K562 (cell line): Measurements from ENCODE around the gene RELL2. TPM values are rescaled to one million over a fixed set of nuclear protein-coding genes. Genes with fewer than 3 reads are reported as not detected.

Experiments used
- ATAC-seq: fragments of 200-7000 bp; cut with Tn5 transposase; 3 replicates; pipeline ENCODE4 v1.9.1; 2020; ENCODE audit warnings: moderate library complexity
- BruUV-seq: library from RNA; stranded (reverse); fragments of 400-500 nt; replicated peaks from 2 replicates; lab custom pipeline; 2021; lab: Mats Ljungman, UMichigan
- CTCF ChIA-PET: fragments of 300-600 bp; formaldehyde crosslinking; extraction: SDS; loops from one replicate; lab custom pipeline; 2021; ENCODE audit warnings: low intra/inter-chr PET ratio; lab: Yijun Ruan, JAX
- POLR2A ChIA-PET: fragments of 300-600, 350-650 bp; sonication (Branson Sonifier 250); formaldehyde crosslinking; extraction: SDS; loops from one replicate; lab custom pipeline; 2021; ENCODE audit warnings: antibody characterized with exemption, inconsistent platforms; lab: Yijun Ruan, JAX
- DNase-seq, 4 experiments: peaks; one replicate each; pipeline versions ENCODE4 v3.0.0 to v3.0.0-alpha.2; 2011 to 2018; ENCODE audit warnings: low spot score in 3 of 4, mixed read lengths in 3 of 4; ENCODE audit errors: extremely low read depth in 1 of 4
- FAIRE-seq: peaks from 2 replicates; lab custom pipeline; 2011; peaks lifted over from hg19 to GRCh38; lab: Jason Lieb, UNC
- H2AFZ ChIP-seq: 2 replicates; pipeline ENCODE4 v1.6.0; 2011; ENCODE audit warnings: low read depth, low read length, control low read depth, inconsistent platforms
- H3K27ac ChIP-seq: fragments of 200-600 bp; 3 replicates; pipeline ENCODE4 v1.8.0; 2011; ENCODE audit warnings: low read depth, mild to moderate bottlenecking, control low read depth, inconsistent platforms, low read length, moderate library complexity, mixed read lengths; ENCODE audit errors: extremely low read depth
- H3K27me3 ChIP-seq, 2 experiments: fragments of 300-600 bp in 1 of 2; 2 replicates in 1 of 2; 3 replicates in 1 of 2; pipeline versions ENCODE4 v1.6.0 to v1.8.0; 2011; ENCODE audit warnings: inconsistent platforms in 2 of 2, low read length in 2 of 2, mild to moderate bottlenecking in 1 of 2, mixed read lengths in 1 of 2, moderate library complexity in 1 of 2; ENCODE audit not compliant: control insufficient read depth in 2 of 2, insufficient read depth in 2 of 2
- H3K36me3 ChIP-seq: fragments of 300-600 bp; 3 replicates; pipeline ENCODE4 v1.8.0; 2011; ENCODE audit warnings: mild to moderate bottlenecking, low read length, inconsistent platforms; ENCODE audit not compliant: control insufficient read depth, insufficient read depth
- H3K4me1 ChIP-seq, 2 experiments: fragments of 200-600 bp in 1 of 2; replicated peaks in 1 of 2; 2 replicates in 1 of 2; 3 replicates in 1 of 2; pipeline versions ENCODE4 v1.5.1 to v1.8.0; 2011; ENCODE audit warnings: inconsistent platforms in 2 of 2, low read length in 2 of 2, mild to moderate bottlenecking in 1 of 2, mixed read lengths in 1 of 2, moderate library complexity in 1 of 2; ENCODE audit not compliant: control insufficient read depth in 2 of 2, insufficient read depth in 2 of 2
- H3K4me2 ChIP-seq: 2 replicates; pipeline ENCODE4 v1.6.1; 2011; ENCODE audit warnings: low read length, control low read depth, inconsistent platforms, mixed read lengths; ENCODE audit not compliant: insufficient read depth
- H3K4me3 ChIP-seq: fragments of 200-600 bp; sonication (generic), shearing (Covaris generic); 2 replicates; pipeline ENCODE4 v1.5.1; 2016; ENCODE audit warnings: control low read depth, inconsistent platforms
- H3K79me2 ChIP-seq: fragments of 200-600 bp; 3 replicates; pipeline ENCODE4 v1.8.0; 2011; ENCODE audit warnings: low read length, inconsistent platforms; ENCODE audit not compliant: control insufficient read depth, insufficient read depth
- H3K9ac ChIP-seq, 2 experiments: 2 replicates each; pipeline versions ENCODE4 v1.6.0 to v1.6.1; 2011; ENCODE audit warnings: low read depth in 2 of 2, low read length in 2 of 2, control low read depth in 1 of 2, inconsistent platforms in 1 of 2, mild to moderate bottlenecking in 1 of 2, mixed read lengths in 1 of 2; ENCODE audit not compliant: insufficient read depth in 1 of 2
- H3K9me1 ChIP-seq: one replicate; pipeline ENCODE4 v1.6.0; 2011; ENCODE audit warnings: inconsistent platforms, mild to moderate bottlenecking, low read length, moderate library complexity; ENCODE audit not compliant: control insufficient read depth, insufficient read depth
- H3K9me3 ChIP-seq: replicated peaks from 2 replicates; pipeline ENCODE4 v1.5.1; 2011; ENCODE audit warnings: low read depth, low read length, inconsistent platforms; ENCODE audit not compliant: control insufficient read depth, insufficient read depth
- H4K20me1 ChIP-seq: replicated peaks from 2 replicates; pipeline ENCODE4 v1.6.1; 2011; ENCODE audit warnings: low read length, inconsistent platforms, mixed read lengths; ENCODE audit not compliant: control insufficient read depth, insufficient read depth
- FOXA3 ChIP-seq, 2 experiments: fragments of 450-650 bp in 1 of 2; sonication (generic) in 1 of 2; formaldehyde crosslinking; IDR thresholded peaks in 1 of 2; conservative IDR thresholded peaks in 1 of 2; 2 replicates each; pipeline versions ENCODE4 v1.4.0 to v1.8.0; 2020 to 2022; ENCODE audit warnings: mild to moderate bottlenecking in 2 of 2, missing genetic modification reagents in 1 of 2
- JUN ChIP-seq, 2 experiments: sonication (generic) in 1 of 2; formaldehyde crosslinking in 1 of 2; IDR thresholded peaks; 2 replicates each; pipeline versions ENCODE4 v1.6.1 to v1.8.0; 2012 to 2022; ENCODE audit warnings: borderline replicate concordance in 2 of 2, mild to moderate bottlenecking in 2 of 2, improper control_type of control experiment in 1 of 2, low read depth in 1 of 2, low read length in 1 of 2, missing genetic modification reagents in 1 of 2
- MAFK ChIP-seq: IDR thresholded peaks from 2 replicates; pipeline ENCODE4 v1.6.1; 2011; ENCODE audit warnings: low read length, improper control_type of control experiment
- POLR2B ChIP-seq: fragments of 450-650 bp; IDR thresholded peaks from 2 replicates; pipeline ENCODE4 v1.6.1; 2018; ENCODE audit warnings: low read depth; ENCODE audit not compliant: partially characterized antibody
- WGBS: fragments of 100-300 bp; shearing (Covaris generic); methylation state at CpG from one replicate; pipeline ENCODE4 v1.1.6; 2016; ENCODE audit warnings: low coverage, mixed read lengths; ENCODE audit not compliant: insufficient coverage; ENCODE audit errors: missing lambda C conversion rate; 5-methylcytosine and 5-hydroxymethylcytosine counted together
- in situ Hi-C: fragments of 300-500 bp; cut with MboI; formaldehyde crosslinking; loops from 4 replicates; pipeline ENCODE4 v1.15.0; 2018; ENCODE audit warnings: inconsistent platforms, mixed read lengths
- intact Hi-C: fragments of 100-400 bp; cut with micrococcal nuclease; formaldehyde crosslinking; loops from 2 replicates; pipeline ENCODE4 v1.14.2; 2022
- polyA plus RNA-seq, 8 experiments: library from polyadenylated mRNA; depleted of rRNA in 4 of 8; stranded (reverse) in 5 of 8; unstranded in 3 of 8; fragments of >200 nt; fragmentation: Nextera tagmentation in 2 of 8; fragmentation: Illumina TruSeq in 1 of 8; extraction: Ambion mirVana in 2 of 8; extraction: Trizol in 1 of 8; gene quantifications; 2 replicates each; pipeline versions ENCODE4 v1.2.1 to v1.2.3, GENCODE V29; 2011 to 2014; ENCODE audit warnings: inconsistent platforms in 1 of 8, missing spikeins in 1 of 8
- total RNA-seq, 7 experiments: library from RNA; depleted of rRNA in 6 of 7; stranded (reverse); fragments of >200 nt in 6 of 7; fragmentation: Illumina TruSeq in 2 of 7; extraction: Trizol in 2 of 7; gene quantifications; 2 replicates each; pipeline versions ENCODE4 v1.2.1 to v1.2.3, GENCODE V29; 2011 to 2021; ENCODE audit warnings: low replicate concordance in 1 of 7
- TF ChIP-seq, protein P1 (sequence below): fragments of 450-650 bp; formaldehyde crosslinking; conservative IDR thresholded peaks from 2 replicates; pipeline ENCODE4 v1.4.0; 2022; ENCODE audit warnings: mild to moderate bottlenecking, missing genetic modification characterization
- TF ChIP-seq, protein P2 (sequence below): fragments of 450-650 bp; formaldehyde crosslinking; IDR thresholded peaks from 2 replicates; pipeline ENCODE4 v1.4.0; 2022; ENCODE audit warnings: missing genetic modification characterization
- TF ChIP-seq, protein P3 (sequence below): sonication (generic); IDR thresholded peaks from 2 replicates; pipeline ENCODE4 v1.6.1; 2016
- TF ChIP-seq, protein P4 (sequence below): fragments of 250-450 bp; sonication (Bioruptor Pico); IDR thresholded peaks from 2 replicates; pipeline ENCODE4 v1.6.1; 2021; ENCODE audit warnings: mild to moderate bottlenecking

RELL2 gene
- total and polyA plus RNA-seq, 9 of the 15 experiments (the other 6 are each of a cell fraction or from before 2014, with no cell fraction given), result 0.06 to 36.0 (median 14.3) TPM

DNA sequence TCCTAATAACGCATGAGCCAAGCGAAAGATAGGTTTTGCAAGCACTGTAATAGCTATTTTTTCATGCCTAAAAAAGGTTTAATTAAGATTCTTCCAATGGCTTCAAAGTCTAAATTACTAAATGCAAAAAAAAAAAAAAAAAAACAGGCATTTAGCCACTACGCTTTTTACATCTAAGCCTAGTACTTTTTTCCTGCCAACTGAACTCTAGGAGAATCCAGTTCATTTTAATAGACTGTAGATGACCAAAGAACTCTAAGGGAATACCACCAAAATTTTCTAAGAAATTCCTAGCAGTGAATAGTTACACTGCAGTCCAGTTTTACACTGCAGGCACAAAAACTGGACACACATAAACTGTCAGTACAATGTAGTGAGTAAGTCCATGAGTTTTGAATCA is 27.8 kb upstream of the RELL2 start:
- FAIRE-seq, result no peak
- 81% methylated on average over 3 of the region's 3 CpGs for WGBS
- DNase-seq, result no peak
- H3K9me1 ChIP-seq, result no peaks in the 10 kb centered on the region
- H3K4me3 ChIP-seq, result no peak overlapping the region
- in situ Hi-C loops, result no loop called here
- H2AFZ ChIP-seq, result no peak overlapping the region
- H3K27me3 ChIP-seq, result no peaks in the 10 kb centered on the region
- ChIA-PET CTCF (no interaction called here), POLR2A (interaction anchor here (1.2 to 3.2 kb wide), 3 partner anchors 8 to 11 kb away, joined by 6 to 16 read pairs (median 9); partner anchors contain the start of gene DIAPH1)
- H3K79me2 ChIP-seq, result peaks cover 99% of the 10 kb centered on the region
- no peaks in the 10 kb centered on the region for H3K9me3 ChIP-seq
- 0 out of 4 replicates have a peak overlapping the region, but pooled peaks of 1 of the 2 experiments have one; percentile 3 for H3K9ac ChIP-seq
- peaks cover 58% of the 10 kb centered on the region for H3K36me3 ChIP-seq
- ATAC-seq, result no peak
- intact Hi-C loops, result no loop called here
- 0 out of 2 replicates have a peak, but pooled peaks cover under 1% of the 10 kb centered on the region for H4K20me1 ChIP-seq
- TF ChIP-seq, protein P1, sequence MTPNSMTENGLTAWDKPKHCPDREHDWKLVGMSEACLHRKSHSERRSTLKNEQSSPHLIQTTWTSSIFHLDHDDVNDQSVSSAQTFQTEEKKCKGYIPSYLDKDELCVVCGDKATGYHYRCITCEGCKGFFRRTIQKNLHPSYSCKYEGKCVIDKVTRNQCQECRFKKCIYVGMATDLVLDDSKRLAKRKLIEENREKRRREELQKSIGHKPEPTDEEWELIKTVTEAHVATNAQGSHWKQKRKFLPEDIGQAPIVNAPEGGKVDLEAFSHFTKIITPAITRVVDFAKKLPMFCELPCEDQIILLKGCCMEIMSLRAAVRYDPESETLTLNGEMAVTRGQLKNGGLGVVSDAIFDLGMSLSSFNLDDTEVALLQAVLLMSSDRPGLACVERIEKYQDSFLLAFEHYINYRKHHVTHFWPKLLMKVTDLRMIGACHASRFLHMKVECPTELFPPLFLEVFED (CRISPR knock-in tag), result no peak
- TF ChIP-seq, protein P2, sequence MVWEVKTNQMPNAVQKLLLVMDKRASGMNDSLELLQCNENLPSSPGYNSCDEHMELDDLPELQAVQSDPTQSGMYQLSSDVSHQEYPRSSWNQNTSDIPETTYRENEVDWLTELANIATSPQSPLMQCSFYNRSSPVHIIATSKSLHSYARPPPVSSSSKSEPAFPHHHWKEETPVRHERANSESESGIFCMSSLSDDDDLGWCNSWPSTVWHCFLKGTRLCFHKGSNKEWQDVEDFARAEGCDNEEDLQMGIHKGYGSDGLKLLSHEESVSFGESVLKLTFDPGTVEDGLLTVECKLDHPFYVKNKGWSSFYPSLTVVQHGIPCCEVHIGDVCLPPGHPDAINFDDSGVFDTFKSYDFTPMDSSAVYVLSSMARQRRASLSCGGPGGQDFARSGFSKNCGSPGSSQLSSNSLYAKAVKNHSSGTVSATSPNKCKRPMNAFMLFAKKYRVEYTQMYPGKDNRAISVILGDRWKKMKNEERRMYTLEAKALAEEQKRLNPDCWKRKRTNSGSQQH (CRISPR knock-in tag), result no peak
- TF ChIP-seq MAFK, result no peak
- TF ChIP-seq, protein P3, sequence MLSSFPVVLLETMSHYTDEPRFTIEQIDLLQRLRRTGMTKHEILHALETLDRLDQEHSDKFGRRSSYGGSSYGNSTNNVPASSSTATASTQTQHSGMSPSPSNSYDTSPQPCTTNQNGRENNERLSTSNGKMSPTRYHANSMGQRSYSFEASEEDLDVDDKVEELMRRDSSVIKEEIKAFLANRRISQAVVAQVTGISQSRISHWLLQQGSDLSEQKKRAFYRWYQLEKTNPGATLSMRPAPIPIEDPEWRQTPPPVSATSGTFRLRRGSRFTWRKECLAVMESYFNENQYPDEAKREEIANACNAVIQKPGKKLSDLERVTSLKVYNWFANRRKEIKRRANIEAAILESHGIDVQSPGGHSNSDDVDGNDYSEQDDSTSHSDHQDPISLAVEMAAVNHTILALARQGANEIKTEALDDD, result peak; percentile 84; the same call in 1 of the 2 replicates
- no peak for TF ChIP-seq POLR2B
- TF ChIP-seq, protein P4, sequence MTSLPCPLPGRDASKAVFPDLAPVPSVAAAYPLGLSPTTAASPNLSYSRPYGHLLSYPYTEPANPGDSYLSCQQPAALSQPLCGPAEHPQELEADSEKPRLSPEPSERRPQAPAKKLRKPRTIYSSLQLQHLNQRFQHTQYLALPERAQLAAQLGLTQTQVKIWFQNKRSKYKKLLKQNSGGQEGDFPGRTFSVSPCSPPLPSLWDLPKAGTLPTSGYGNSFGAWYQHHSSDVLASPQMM, result no peak
- no peak for TF ChIP-seq JUN (IDR thresholded peaks at IDR 0.05; ENCODE audit: borderline replicate concordance, low read depth, low read length)
- TF ChIP-seq JUN (CRISPR knock-in tag; IDR thresholded peaks at IDR 0.05; ENCODE audit: borderline replicate concordance), result no peak
- TF ChIP-seq FOXA3 (CRISPR knock-in tag; conservative IDR thresholded peaks at IDR 0.05 in 1 of 2, IDR thresholded peaks at IDR 0.05 in 1 of 2), result no peak
- peak overlapping the region; percentile 86 for H3K27ac ChIP-seq
- 0 out of 2 replicates have a peak overlapping the region, but pooled peaks have one; percentile 34 for H3K4me2 ChIP-seq
- no TSS peak for BruUV-seq
- peaks cover 9 to 49% of the 10 kb centered on the region in 2 experiments; a peak in 4 of 5 replicates for H3K4me1 ChIP-seq
